K562 (cell line): ENCODE results near the gene PLCB3. TPM values are rescaled to one million over a fixed set of nuclear protein-coding genes. Genes with fewer than 3 reads are reported as not detected.
A peak's percentile ranks its signal among the peaks of the same experiment; 100 is the strongest.

Experiments
- CBX1 ChIP-seq: sonication (generic); IDR thresholded peaks from 2 replicates; pipeline ENCODE4 v1.6.1; 2016; ENCODE audit warnings: antibody characterized with exemption, low read depth, mild to moderate bottlenecking
- CREB3 ChIP-seq: fragments of 450-650 bp; conservative IDR thresholded peaks from 2 replicates; pipeline ENCODE4 v1.6.1; 2016; ENCODE audit warnings: missing genetic modification characterization, low read depth, mild to moderate bottlenecking, missing compliant biosample characterization, moderate library complexity
- CTBP1 ChIP-seq: fragments of 450-650 bp; IDR thresholded peaks from 2 replicates; pipeline ENCODE4 v1.6.1; 2016; ENCODE audit warnings: borderline replicate concordance
- FOS ChIP-seq: IDR thresholded peaks from 3 replicates; pipeline ENCODE4 v1.6.1; 2011; ENCODE audit not compliant: insufficient read length; ENCODE audit errors: extremely low read depth
- HCFC1 ChIP-seq: IDR thresholded peaks from 2 replicates; pipeline ENCODE4 v1.6.1; 2012; ENCODE audit warnings: low read depth, low read length, improper control_type of control experiment
- HDAC8 ChIP-seq: fragments of 450-650 bp; IDR thresholded peaks from 2 replicates; pipeline ENCODE4 v1.6.1; 2016; ENCODE audit warnings: mild to moderate bottlenecking, missing genetic modification characterization, moderate library complexity, missing compliant biosample characterization
- HNRNPL ChIP-seq: fragments of 200-400 bp; formaldehyde crosslinking; IDR thresholded peaks from 2 replicates; pipeline ENCODE4 v1.6.1; 2017; ENCODE audit warnings: low read depth, mild to moderate bottlenecking, low read length
- IFI16 ChIP-seq: fragments of 250-450 bp; sonication (Bioruptor Pico); IDR thresholded peaks from 2 replicates; pipeline ENCODE4 v2.1.2; 2022; ENCODE audit warnings: mild to moderate bottlenecking, inconsistent platforms
- KDM1A ChIP-seq, 2 experiments: fragments of 450-650 bp; IDR thresholded peaks; 2 replicates each; pipeline ENCODE4 v1.6.1; 2016; ENCODE audit warnings: mild to moderate bottlenecking in 2 of 2
- NFRKB ChIP-seq: fragments of 450-650 bp; IDR thresholded peaks from 2 replicates; pipeline ENCODE4 v1.6.1; 2016; ENCODE audit warnings: low read depth
- PCBP2 ChIP-seq: fragments of 200-400 bp; formaldehyde crosslinking; IDR thresholded peaks from 2 replicates; pipeline ENCODE4 v1.6.1; 2018; ENCODE audit warnings: low read length, low read depth, mild to moderate bottlenecking, moderate library complexity; ENCODE audit not compliant: poor library complexity, severe bottlenecking
- PHB ChIP-seq: fragments of 250-450 bp; sonication (Bioruptor Pico); IDR thresholded peaks from 2 replicates; pipeline ENCODE4 v1.5.0; 2021
- RBM22 ChIP-seq: fragments of 200-400 bp; formaldehyde crosslinking; IDR thresholded peaks from 2 replicates; pipeline ENCODE4 v1.6.1; 2018; ENCODE audit warnings: low read length, low read depth; ENCODE audit not compliant: poor library complexity, severe bottlenecking
- SIN3B ChIP-seq: fragments of 450-650 bp; IDR thresholded peaks from 2 replicates; pipeline ENCODE4 v1.6.1; 2017; ENCODE audit warnings: low read depth, mild to moderate bottlenecking, moderate library complexity
- ZBTB11 ChIP-seq, 3 experiments: fragments of 200-800 bp in 1 of 3; fragments of 250-450 bp in 1 of 3; fragments of 450-650 bp in 1 of 3; sonication (Bioruptor Pico) in 1 of 3; sonication (Bioruptor generic) in 1 of 3; formaldehyde crosslinking in 1 of 3; IDR thresholded peaks; 2 replicates each; pipeline versions ENCODE4 v1.6.1 to v1.8.0; 2016 to 2022; ENCODE audit warnings: mild to moderate bottlenecking in 2 of 3, missing genetic modification characterization in 2 of 3, missing compliant biosample characterization in 1 of 3, moderate library complexity in 1 of 3
- ZNF24 ChIP-seq: fragments of 450-650 bp; IDR thresholded peaks from 2 replicates; pipeline ENCODE4 v1.6.1; 2016
- ZNF696 ChIP-seq: fragments of 250-450 bp; sonication (Bioruptor Pico); conservative IDR thresholded peaks from 2 replicates; pipeline ENCODE4 v1.4.0; 2020; ENCODE audit warnings: mild to moderate bottlenecking, moderate library complexity
- polyA plus RNA-seq, 8 experiments: library from polyadenylated mRNA; depleted of rRNA in 4 of 8; stranded (reverse) in 5 of 8; unstranded in 3 of 8; fragments of >200 nt; fragmentation: Nextera tagmentation in 2 of 8; fragmentation: Illumina TruSeq in 1 of 8; extraction: Ambion mirVana in 2 of 8; extraction: Trizol in 1 of 8; gene quantifications; 2 replicates each; pipeline versions ENCODE4 v1.2.1 to v1.2.3, GENCODE V29; 2011 to 2014; ENCODE audit warnings: inconsistent platforms in 1 of 8, missing spikeins in 1 of 8
- total RNA-seq, 7 experiments: library from RNA; depleted of rRNA in 6 of 7; stranded (reverse); fragments of >200 nt in 6 of 7; fragmentation: Illumina TruSeq in 2 of 7; extraction: Trizol in 2 of 7; gene quantifications; 2 replicates each; pipeline versions ENCODE4 v1.2.1 to v1.2.3, GENCODE V29; 2011 to 2021; ENCODE audit warnings: low replicate concordance in 1 of 7
- TF ChIP-seq, protein P1 (sequence below): conservative IDR thresholded peaks from 2 replicates; pipeline ENCODE4 v1.6.1; 2011; ENCODE audit warnings: low read depth, mild to moderate bottlenecking, low read length; ENCODE audit not compliant: control insufficient read depth
- TF ChIP-seq, protein P2 (sequence below): fragments of 250-450 bp; sonication (Bioruptor Pico); IDR thresholded peaks from 2 replicates; pipeline ENCODE4 v1.8.0; 2022; ENCODE audit warnings: moderate library complexity, mild to moderate bottlenecking, inconsistent platforms
- TF ChIP-seq, protein P3 (sequence below): fragments of 450-650 bp; conservative IDR thresholded peaks from 2 replicates; pipeline ENCODE4 v1.6.1; 2016; ENCODE audit warnings: missing genetic modification characterization, low read depth, mild to moderate bottlenecking, control low read depth, missing compliant biosample characterization

Gene PLCB3
- total and polyA plus RNA-seq, 9 of the 15 experiments (the other 6 are each of a cell fraction or from before 2014, with no cell fraction given), result 0.31 to 44.8 (median 14.6) TPM

DNA sequence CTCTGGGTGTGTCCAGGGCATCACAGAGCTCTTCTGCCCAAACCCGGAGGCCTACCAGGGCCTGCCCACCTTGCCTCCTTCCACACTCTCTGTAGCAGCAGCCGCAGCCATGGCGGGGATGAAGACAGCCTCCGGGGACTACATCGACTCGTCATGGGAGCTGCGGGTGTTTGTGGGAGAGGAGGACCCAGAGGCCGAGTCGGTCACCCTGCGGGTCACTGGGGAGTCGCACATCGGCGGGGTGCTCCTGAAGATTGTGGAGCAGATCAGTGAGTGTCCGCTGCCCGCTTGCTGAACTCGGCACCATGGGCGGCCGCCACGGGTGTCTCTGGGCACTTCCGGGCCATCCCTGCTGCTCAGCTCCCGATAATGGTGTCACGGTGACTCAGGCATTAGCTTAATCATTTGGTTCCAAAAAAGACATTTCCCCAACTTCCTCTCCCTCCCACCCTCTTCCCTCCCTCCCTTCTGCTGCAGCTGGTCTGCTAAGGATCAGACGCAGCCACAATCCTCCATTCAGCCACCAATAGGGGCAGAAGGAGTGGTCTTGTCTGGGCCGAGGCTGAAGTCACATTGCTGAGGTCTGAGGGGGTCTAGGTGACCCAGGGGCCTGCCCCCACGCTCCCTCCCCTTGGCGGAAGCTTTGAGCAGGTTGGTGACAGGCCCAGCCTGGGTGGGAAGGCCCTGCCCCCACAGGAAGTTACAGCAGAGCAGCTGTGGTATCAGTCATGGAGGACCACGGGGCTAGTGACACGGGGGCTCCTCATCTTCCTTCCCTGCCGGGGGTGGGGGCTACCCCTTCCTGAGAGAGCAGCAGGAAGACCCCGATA, 43.9 kb upstream of the PLCB3 start (continued):
- TF ChIP-seq CTBP1 (0 out of 2 replicates have a peak, but pooled peaks have one; percentile 30), PHB (CRISPR knock-in tag) (no peak), ZNF24 (no peak), HDAC8 (tag) (no peak), HNRNPL (peak; percentile 50), HCFC1 (peak; percentile 10; the same call in 1 of the 2 replicates), RBM22 (no peak), CREB3 (tag) (no peak), PCBP2 (no peak), IFI16 (no peak), ZNF696 (CRISPR knock-in tag) (no peak), NFRKB (peak; percentile 93; the same call in 1 of the 2 replicates), ZBTB11 (CRISPR knock-in tag; IDR thresholded peaks at IDR 0.05) (peak in 2 of 3 experiments; percentile 29 to 74; a peak in 3 of 6 replicates), FOS (no peak), KDM1A (IDR thresholded peaks at IDR 0.05) (0 out of 4 replicates have a peak, but pooled peaks of 1 of the 2 experiments have one; percentile 0), SIN3B (no peak), CBX1 (no peak)
- TF ChIP-seq, protein P1, sequence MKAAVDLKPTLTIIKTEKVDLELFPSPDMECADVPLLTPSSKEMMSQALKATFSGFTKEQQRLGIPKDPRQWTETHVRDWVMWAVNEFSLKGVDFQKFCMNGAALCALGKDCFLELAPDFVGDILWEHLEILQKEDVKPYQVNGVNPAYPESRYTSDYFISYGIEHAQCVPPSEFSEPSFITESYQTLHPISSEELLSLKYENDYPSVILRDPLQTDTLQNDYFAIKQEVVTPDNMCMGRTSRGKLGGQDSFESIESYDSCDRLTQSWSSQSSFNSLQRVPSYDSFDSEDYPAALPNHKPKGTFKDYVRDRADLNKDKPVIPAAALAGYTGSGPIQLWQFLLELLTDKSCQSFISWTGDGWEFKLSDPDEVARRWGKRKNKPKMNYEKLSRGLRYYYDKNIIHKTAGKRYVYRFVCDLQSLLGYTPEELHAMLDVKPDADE, result peak; percentile 44
- TF ChIP-seq, protein P2, sequence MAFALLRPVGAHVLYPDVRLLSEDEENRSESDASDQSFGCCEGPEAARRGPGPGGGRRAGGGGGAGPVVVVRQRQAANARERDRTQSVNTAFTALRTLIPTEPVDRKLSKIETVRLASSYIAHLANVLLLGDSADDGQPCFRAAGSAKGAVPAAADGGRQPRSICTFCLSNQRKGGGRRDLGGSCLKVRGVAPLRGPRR (CRISPR knock-in tag), result no peak
- TF ChIP-seq, protein P3, sequence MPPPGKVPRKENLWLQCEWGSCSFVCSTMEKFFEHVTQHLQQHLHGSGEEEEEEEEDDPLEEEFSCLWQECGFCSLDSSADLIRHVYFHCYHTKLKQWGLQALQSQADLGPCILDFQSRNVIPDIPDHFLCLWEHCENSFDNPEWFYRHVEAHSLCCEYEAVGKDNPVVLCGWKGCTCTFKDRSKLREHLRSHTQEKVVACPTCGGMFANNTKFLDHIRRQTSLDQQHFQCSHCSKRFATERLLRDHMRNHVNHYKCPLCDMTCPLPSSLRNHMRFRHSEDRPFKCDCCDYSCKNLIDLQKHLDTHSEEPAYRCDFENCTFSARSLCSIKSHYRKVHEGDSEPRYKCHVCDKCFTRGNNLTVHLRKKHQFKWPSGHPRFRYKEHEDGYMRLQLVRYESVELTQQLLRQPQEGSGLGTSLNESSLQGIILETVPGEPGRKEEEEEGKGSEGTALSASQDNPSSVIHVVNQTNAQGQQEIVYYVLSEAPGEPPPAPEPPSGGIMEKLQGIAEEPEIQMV (tag), result no peak
